HCT116 (cell line): Measurements from ENCODE around the gene ETS1. TPM values are rescaled to one million over a fixed set of nuclear protein-coding genes. Genes with fewer than 3 reads are reported as not detected.

ENCODE experiments used
- ATAC-seq: fragments of 200-7000 bp; cut with Tn5 transposase; 2 replicates; pipeline ENCODE4 v1.9.1; 2020; ENCODE audit warnings: mild to moderate bottlenecking, moderate library complexity
- BruUV-seq: library from RNA; stranded (reverse); fragments of 400-500 nt; replicated peaks from 2 replicates; lab custom pipeline; 2021; lab: Mats Ljungman, UMichigan
- CTCF ChIA-PET: fragments of 300-600 bp; sonication (Branson Sonifier 250); formaldehyde crosslinking; loops from one replicate; lab custom pipeline; 2021; ENCODE audit warnings: antibody characterized with exemption; lab: Charles Lee
- POLR2A ChIA-PET: fragments of 300-600, 350-600 bp; sonication (Branson Sonifier 250); formaldehyde crosslinking; loops from one replicate; lab custom pipeline; 2021; ENCODE audit warnings: antibody characterized with exemption; lab: Charles Lee
- RAD21 ChIA-PET, 2 experiments: fragments of 300-600 bp; sonication (Branson Sonifier 250); formaldehyde crosslinking; loops; one replicate each; lab custom pipeline; 2023; ENCODE audit warnings: low total read pairs in 2 of 2; ENCODE audit not compliant: uncharacterized antibody in 2 of 2, unreplicated experiment in 2 of 2, low non-redundant PET in 1 of 2; lab: Charles Lee
- DNase-seq: peaks from one replicate; pipeline ENCODE4 v3.0.0-alpha.2; 2010; ENCODE audit warnings: low read depth, low spot score
- H2AFZ ChIP-seq: fragments of 200-600 bp; shearing (Covaris generic), sonication (generic); 2 replicates; pipeline ENCODE4 v1.6.1; 2017; ENCODE audit warnings: low read depth, mixed run types, mixed read lengths, antibody characterized with exemption, low read length; ENCODE audit not compliant: poor library complexity, severe bottlenecking
- H3K27ac ChIP-seq: 2 replicates; pipeline ENCODE4 v1.5.1; 2012; ENCODE audit warnings: low read depth, low read length
- H3K27me3 ChIP-seq: fragments of 200-600 bp; sonication (generic); 2 replicates; pipeline ENCODE4 v1.6.1; 2016; ENCODE audit warnings: mixed run types, low read length, mixed read lengths; ENCODE audit not compliant: insufficient read depth
- H3K36me3 ChIP-seq, 2 experiments: fragments of 200-500 bp in 1 of 2; fragments of 200-600 bp in 1 of 2; sonication (Bioruptor generic) in 1 of 2; sonication (generic) in 1 of 2; 2 replicates each; pipeline versions ENCODE4 v1.5.1 to v1.6.1; 2014 to 2016; ENCODE audit warnings: low read length in 2 of 2, inconsistent platforms in 1 of 2, mixed read lengths in 1 of 2, mixed run types in 1 of 2; ENCODE audit not compliant: insufficient read depth in 2 of 2, control insufficient read depth in 1 of 2
- H3K4me1 ChIP-seq, 2 experiments: fragments of 200-600 bp in 1 of 2; sonication (generic) in 1 of 2; 2 replicates each; pipeline versions ENCODE4 v1.5.1 to v1.6.1; 2012 to 2017; ENCODE audit warnings: low read length in 2 of 2, inconsistent platforms in 1 of 2, mild to moderate bottlenecking in 1 of 2, mixed read lengths in 1 of 2, mixed run types in 1 of 2, moderate library complexity in 1 of 2; ENCODE audit not compliant: insufficient read depth in 2 of 2, control insufficient read depth in 1 of 2
- H3K4me2 ChIP-seq: fragments of 200-600 bp; sonication (generic); 2 replicates; pipeline ENCODE4 v1.6.1; 2017; ENCODE audit warnings: mixed run types, low read length, mixed read lengths
- H3K4me3 ChIP-seq, 2 experiments: fragments of 200-600 bp in 1 of 2; sonication (generic) in 1 of 2; replicated peaks in 1 of 2; 2 replicates each; pipeline ENCODE4 v1.5.1; 2011 to 2016; ENCODE audit warnings: low read length in 2 of 2, control low read depth in 1 of 2, low read depth in 1 of 2, mild to moderate bottlenecking in 1 of 2, mixed read lengths in 1 of 2, mixed run types in 1 of 2
- H3K79me2 ChIP-seq: fragments of 200-600 bp; sonication (generic); 2 replicates; pipeline ENCODE4 v1.6.1; 2017; ENCODE audit warnings: mild to moderate bottlenecking, mixed run types, low read length, moderate library complexity, mixed read lengths; ENCODE audit not compliant: insufficient read depth
- H3K9ac ChIP-seq: fragments of 200-600 bp; sonication (generic); 2 replicates; pipeline ENCODE4 v1.6.1; 2016; ENCODE audit warnings: low read length, mixed read lengths
- H3K9me2 ChIP-seq: fragments of 200-600 bp; sonication (generic), shearing (Covaris generic); 2 replicates; pipeline ENCODE4 v1.6.1; 2017; ENCODE audit warnings: mixed run types, mild to moderate bottlenecking, moderate library complexity; ENCODE audit not compliant: insufficient read depth
- H3K9me3 ChIP-seq, 2 experiments: fragments of 200-500 bp in 1 of 2; fragments of 200-600 bp in 1 of 2; sonication (Bioruptor generic) in 1 of 2; sonication (generic) in 1 of 2; 2 replicates each; pipeline ENCODE4 v1.6.1; 2014 to 2017; ENCODE audit warnings: low read length in 2 of 2, mixed read lengths in 2 of 2, inconsistent platforms in 1 of 2, low read depth in 1 of 2, mild to moderate bottlenecking in 1 of 2, mixed run types in 1 of 2, moderate library complexity in 1 of 2; ENCODE audit not compliant: control insufficient read depth in 1 of 2, insufficient read depth in 1 of 2
- H4K20me1 ChIP-seq: fragments of 200-600 bp; sonication (generic), shearing (Covaris generic); 2 replicates; pipeline ENCODE4 v1.6.1; 2017; ENCODE audit warnings: mixed run types, mild to moderate bottlenecking, moderate library complexity; ENCODE audit not compliant: insufficient read depth
- CBX3 ChIP-seq: IDR thresholded peaks from 2 replicates; pipeline ENCODE4 v1.6.1; 2012; ENCODE audit warnings: low read depth
- CEBPB ChIP-seq: IDR thresholded peaks from 2 replicates; pipeline ENCODE4 v1.6.1; 2012; ENCODE audit warnings: low read depth
- EGR1 ChIP-seq: IDR thresholded peaks from 2 replicates; pipeline ENCODE4 v1.6.1; 2012; ENCODE audit warnings: low read depth
- ELF1 ChIP-seq: IDR thresholded peaks from 2 replicates; pipeline ENCODE4 v1.6.1; 2012; ENCODE audit warnings: low read depth, borderline replicate concordance
- EZH2 ChIP-seq: fragments of 200-600 bp; sonication (generic); IDR thresholded peaks from 2 replicates; pipeline ENCODE4 v1.6.1; 2017; ENCODE audit warnings: antibody characterized with exemption, mixed run types
- FOSL1 ChIP-seq: IDR thresholded peaks from 2 replicates; pipeline ENCODE4 v1.6.1; 2012; ENCODE audit warnings: low read depth
- POLR2A ChIP-seq: IDR thresholded peaks from 2 replicates; pipeline ENCODE4 v1.7.0; 2011; ENCODE audit warnings: borderline replicate concordance; ENCODE audit not compliant: insufficient read depth, insufficient read length; ENCODE audit errors: extremely low read depth
- POLR2AphosphoS5 ChIP-seq: IDR thresholded peaks from 2 replicates; pipeline ENCODE4 v1.6.1; 2011; ENCODE audit warnings: mild to moderate bottlenecking, low read depth, low read length, moderate library complexity
- RAD21 ChIP-seq: IDR thresholded peaks from 2 replicates; pipeline ENCODE4 v1.6.1; 2012; ENCODE audit warnings: low read depth, mild to moderate bottlenecking
- REST ChIP-seq: IDR thresholded peaks from 2 replicates; pipeline ENCODE4 v1.6.1; 2012; ENCODE audit warnings: low read depth
- SIN3A ChIP-seq: IDR thresholded peaks from 2 replicates; pipeline ENCODE4 v1.6.1; 2012; ENCODE audit warnings: low read depth
- TCF7L2 ChIP-seq: IDR thresholded peaks from 2 replicates; pipeline ENCODE4 v1.7.0; 2011; ENCODE audit warnings: borderline replicate concordance, inconsistent platforms; ENCODE audit not compliant: insufficient read depth, insufficient read length; ENCODE audit errors: extremely low read depth
- YY1 ChIP-seq: IDR thresholded peaks from 2 replicates; pipeline ENCODE4 v1.6.1; 2011; ENCODE audit warnings: low read length, low read depth, moderate library complexity, mild to moderate bottlenecking; ENCODE audit not compliant: insufficient replicate concordance; ENCODE audit errors: extremely low read depth
- ZFX ChIP-seq: fragments of 450-650 bp; IDR thresholded peaks from 2 replicates; pipeline ENCODE4 v1.6.1; 2017
- ZNF274 ChIP-seq: fragments of 200-500 bp; sonication (Bioruptor generic); IDR thresholded peaks from 2 replicates; pipeline ENCODE4 v1.6.1; 2014; ENCODE audit warnings: mild to moderate bottlenecking, low read depth, low read length, inconsistent platforms
- intact Hi-C: fragments of 100-400 bp; cut with micrococcal nuclease; formaldehyde crosslinking; loops from 2 replicates; pipeline ENCODE4 v1.10.0; 2022
- total RNA-seq: library from RNA; stranded (reverse); gene quantifications from one replicate; pipeline ENCODE4 v1.2.1, GENCODE V29; 2021; ENCODE audit not compliant: unreplicated experiment
- TF ChIP-seq, protein P1 (sequence below), 3 experiments: fragments of 200-600 bp in 1 of 3; sonication (generic) in 1 of 3; IDR thresholded peaks in 2 of 3; conservative IDR thresholded peaks in 1 of 3; 2 replicates each; pipeline ENCODE4 v1.5.1; 2012 to 2017; ENCODE audit warnings: low read depth in 2 of 3, low read length in 2 of 3, antibody characterized with exemption in 1 of 3, borderline replicate concordance in 1 of 3, control low read depth in 1 of 3, mild to moderate bottlenecking in 1 of 3, mixed read lengths in 1 of 3, mixed run types in 1 of 3, moderate library complexity in 1 of 3; ENCODE audit not compliant: insufficient read depth in 1 of 3

The ETS1 gene
- total RNA-seq, 1 experiment from 2014 or later, result 9.2 TPM

- Histone ChIP-seq H3K4me3 (no peak overlapping the region), H3K27ac (no peak overlapping the region), H4K20me1 (no peaks in the 10 kb centered on the region), H3K9me3 (no peaks in the 10 kb centered on the region), H3K79me2 (no peaks in the 10 kb centered on the region), H2AFZ (no peak overlapping the region), H3K4me1 (no peaks in the 10 kb centered on the region), H3K27me3 (peaks cover 64% of the 10 kb centered on the region), H3K9ac (no peak overlapping the region), H3K36me3 (no peaks in the 10 kb centered on the region), H3K9me2 (no peaks in the 10 kb centered on the region), H3K4me2 (no peak overlapping the region)
- ChIA-PET RAD21 (no interaction called here), POLR2A (no interaction called here), CTCF (no interaction called here)
- no peak for ATAC-seq
- no TSS peak for BruUV-seq
- TF ChIP-seq POLR2AphosphoS5, result no peak
- no peak for TF ChIP-seq RAD21
- no peak for TF ChIP-seq ZNF274
- no peak for TF ChIP-seq FOSL1
- no peak for TF ChIP-seq SIN3A
- no peak for TF ChIP-seq CBX3
- TF ChIP-seq, protein P1, sequence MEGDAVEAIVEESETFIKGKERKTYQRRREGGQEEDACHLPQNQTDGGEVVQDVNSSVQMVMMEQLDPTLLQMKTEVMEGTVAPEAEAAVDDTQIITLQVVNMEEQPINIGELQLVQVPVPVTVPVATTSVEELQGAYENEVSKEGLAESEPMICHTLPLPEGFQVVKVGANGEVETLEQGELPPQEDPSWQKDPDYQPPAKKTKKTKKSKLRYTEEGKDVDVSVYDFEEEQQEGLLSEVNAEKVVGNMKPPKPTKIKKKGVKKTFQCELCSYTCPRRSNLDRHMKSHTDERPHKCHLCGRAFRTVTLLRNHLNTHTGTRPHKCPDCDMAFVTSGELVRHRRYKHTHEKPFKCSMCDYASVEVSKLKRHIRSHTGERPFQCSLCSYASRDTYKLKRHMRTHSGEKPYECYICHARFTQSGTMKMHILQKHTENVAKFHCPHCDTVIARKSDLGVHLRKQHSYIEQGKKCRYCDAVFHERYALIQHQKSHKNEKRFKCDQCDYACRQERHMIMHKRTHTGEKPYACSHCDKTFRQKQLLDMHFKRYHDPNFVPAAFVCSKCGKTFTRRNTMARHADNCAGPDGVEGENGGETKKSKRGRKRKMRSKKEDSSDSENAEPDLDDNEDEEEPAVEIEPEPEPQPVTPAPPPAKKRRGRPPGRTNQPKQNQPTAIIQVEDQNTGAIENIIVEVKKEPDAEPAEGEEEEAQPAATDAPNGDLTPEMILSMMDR (IDR thresholded peaks at IDR 0.05 in 2 of 3, conservative IDR thresholded peaks at IDR 0.05 in 1 of 3; ENCODE audit: borderline replicate concordance in 1 of 3, insufficient read depth in 1 of 3, low read depth in 2 of 3, low read length in 2 of 3), result no peak
- no peak for TF ChIP-seq TCF7L2
- no peak for TF ChIP-seq EGR1
- no peak for TF ChIP-seq POLR2A
- no peak for TF ChIP-seq ELF1
- TF ChIP-seq EZH2, result no peak
- no peak for TF ChIP-seq REST
- TF ChIP-seq YY1, result no peak
- no peak for TF ChIP-seq ZFX
- TF ChIP-seq CEBPB, result no peak
- DNase-seq, result no peak
- intact Hi-C loops, result no loop called here
These were observed 12.0 kb downstream of the ETS1 start for GRCh38 chr11:128575174-128575960.
